ENCODE results near the gene VOPP1. TPM values are rescaled to one million over a fixed set of nuclear protein-coding genes. Genes with fewer than 3 reads are reported as not detected.

The VOPP1 gene
- total RNA-seq, 1 experiment from 2014 or later: 63.9 TPM

DNA sequence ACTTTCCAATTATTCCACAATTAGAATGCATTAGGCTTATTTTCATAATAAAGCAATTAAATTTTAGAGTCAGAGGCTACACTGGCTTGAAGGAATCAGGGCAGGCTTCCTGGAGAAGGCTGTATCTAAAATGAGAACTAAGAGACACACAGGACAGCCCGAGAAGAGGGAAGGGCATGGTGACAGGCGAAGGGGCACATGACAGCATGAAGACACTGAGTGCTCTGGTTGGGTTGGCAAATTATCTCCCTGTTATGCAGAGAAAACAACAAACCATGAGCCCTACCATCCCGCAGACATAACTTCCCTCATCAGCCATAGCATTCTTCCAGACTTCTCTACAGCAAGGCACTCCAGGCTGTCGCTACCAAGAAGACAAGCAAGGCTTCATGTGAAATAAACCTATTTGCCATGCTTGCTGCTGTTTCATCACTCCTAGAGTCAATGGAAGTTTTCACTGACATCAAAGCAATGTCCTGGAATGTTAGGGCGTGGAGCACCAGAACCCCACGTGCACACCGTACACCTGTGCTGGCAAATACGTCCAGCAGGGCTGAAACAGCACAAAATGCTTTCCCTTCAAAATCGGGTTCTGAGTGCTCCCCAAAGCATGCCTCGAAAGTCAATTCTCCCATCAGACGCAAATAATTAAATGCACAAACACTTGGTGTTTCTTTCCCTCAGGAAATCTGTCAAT lies 21.3 kb downstream of the VOPP1 start:
- Mint-ChIP-seq H3K4me1 (peaks cover 91% of the 10 kb centered on the region), H3K27ac (0 out of 2 replicates have a peak overlapping the region, but pooled peaks have one; percentile 40), H3K27me3 (ENCODE audit: low read depth) (no peaks in the 10 kb centered on the region), H3K4me3 (no peak overlapping the region), H3K36me3 (no peaks in the 10 kb centered on the region), H3K9me3 (no peaks in the 10 kb centered on the region)
- ATAC-seq (no peak), DNase-seq (ENCODE audit: low spot score) (no peak)
- TF ChIP-seq FOXK1 (CRISPR knock-in tag; IDR thresholded peaks at IDR 0.05): no peak
- no peak for TF ChIP-seq NFE2L1 (CRISPR knock-in tag; IDR thresholded peaks at IDR 0.05)
- no peak for TF ChIP-seq GABPB1 (CRISPR knock-in tag; IDR thresholded peaks at IDR 0.05)
- no peak for TF ChIP-seq FOXP1 (CRISPR knock-in tag; IDR thresholded peaks at IDR 0.05; ENCODE audit: borderline replicate concordance)
- TF ChIP-seq TCF7 (CRISPR knock-in tag; IDR thresholded peaks at IDR 0.05; ENCODE audit: low read depth): no peak
- TF ChIP-seq, protein P1, sequence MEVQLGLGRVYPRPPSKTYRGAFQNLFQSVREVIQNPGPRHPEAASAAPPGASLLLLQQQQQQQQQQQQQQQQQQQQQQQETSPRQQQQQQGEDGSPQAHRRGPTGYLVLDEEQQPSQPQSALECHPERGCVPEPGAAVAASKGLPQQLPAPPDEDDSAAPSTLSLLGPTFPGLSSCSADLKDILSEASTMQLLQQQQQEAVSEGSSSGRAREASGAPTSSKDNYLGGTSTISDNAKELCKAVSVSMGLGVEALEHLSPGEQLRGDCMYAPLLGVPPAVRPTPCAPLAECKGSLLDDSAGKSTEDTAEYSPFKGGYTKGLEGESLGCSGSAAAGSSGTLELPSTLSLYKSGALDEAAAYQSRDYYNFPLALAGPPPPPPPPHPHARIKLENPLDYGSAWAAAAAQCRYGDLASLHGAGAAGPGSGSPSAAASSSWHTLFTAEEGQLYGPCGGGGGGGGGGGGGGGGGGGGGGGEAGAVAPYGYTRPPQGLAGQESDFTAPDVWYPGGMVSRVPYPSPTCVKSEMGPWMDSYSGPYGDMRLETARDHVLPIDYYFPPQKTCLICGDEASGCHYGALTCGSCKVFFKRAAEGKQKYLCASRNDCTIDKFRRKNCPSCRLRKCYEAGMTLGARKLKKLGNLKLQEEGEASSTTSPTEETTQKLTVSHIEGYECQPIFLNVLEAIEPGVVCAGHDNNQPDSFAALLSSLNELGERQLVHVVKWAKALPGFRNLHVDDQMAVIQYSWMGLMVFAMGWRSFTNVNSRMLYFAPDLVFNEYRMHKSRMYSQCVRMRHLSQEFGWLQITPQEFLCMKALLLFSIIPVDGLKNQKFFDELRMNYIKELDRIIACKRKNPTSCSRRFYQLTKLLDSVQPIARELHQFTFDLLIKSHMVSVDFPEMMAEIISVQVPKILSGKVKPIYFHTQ (CRISPR knock-in tag; IDR thresholded peaks at IDR 0.05): no peak
- TF ChIP-seq ZNF232 (CRISPR knock-in tag; IDR thresholded peaks at IDR 0.05): no peak
- ChIA-PET POLR2A (no interaction called here), CTCF (no interaction called here)

DNA sequence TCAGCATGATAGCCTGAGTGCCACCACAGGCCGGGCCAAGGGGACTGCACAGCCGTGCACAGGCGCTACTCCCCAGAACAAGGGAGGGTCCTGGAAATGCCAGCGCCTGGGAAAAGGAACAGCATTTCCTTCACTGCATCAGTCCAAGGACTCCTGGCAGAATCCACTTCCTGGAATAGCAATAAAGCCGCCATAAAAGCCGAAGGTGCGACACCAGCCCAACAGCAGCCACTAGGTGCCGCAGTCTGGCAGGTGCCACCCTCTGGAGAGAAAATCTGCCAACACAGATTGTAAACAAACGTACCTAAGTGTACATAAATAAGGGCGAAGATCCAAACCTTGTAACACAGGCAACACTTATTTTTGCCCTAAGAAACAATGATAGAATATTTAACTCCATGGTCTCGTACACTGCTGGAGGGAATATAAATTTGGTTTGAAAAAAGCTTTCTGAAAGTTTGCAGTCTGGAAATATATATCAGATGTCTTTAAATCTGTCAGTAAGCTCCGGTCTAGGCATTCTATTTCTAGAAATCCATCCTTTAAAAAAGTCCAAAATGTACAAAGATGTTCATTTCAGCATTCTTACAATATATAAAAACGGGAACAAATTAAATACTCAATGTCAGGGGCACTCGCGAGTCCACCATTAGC lies 22.2 kb downstream of the VOPP1 start:
- CTCF ChIA-PET: no interaction called here
- no peak overlapping the region for H3K27ac Mint-ChIP-seq
- no peak for DNase-seq (ENCODE audit: low spot score)
- no peaks in the 10 kb centered on the region for H3K36me3 Mint-ChIP-seq
- POLR2A ChIA-PET: no interaction called here
- no peak overlapping the region for H3K4me3 Mint-ChIP-seq
- ATAC-seq: no peak
- no peaks in the 10 kb centered on the region for H3K27me3 Mint-ChIP-seq (ENCODE audit: low read depth)
- TF ChIP-seq MYBL2 (CRISPR knock-in tag; IDR thresholded peaks at IDR 0.05) (no peak), IRF2 (CRISPR knock-in tag; IDR thresholded peaks at IDR 0.05; ENCODE audit: borderline replicate concordance, low read depth) (no peak), ZNF671 (CRISPR knock-in tag; IDR thresholded peaks at IDR 0.05) (no peak), NFATC4 (CRISPR knock-in tag; IDR thresholded peaks at IDR 0.05) (no peak), TEAD4 (CRISPR knock-in tag; IDR thresholded peaks at IDR 0.05) (no peak), KAT7 (CRISPR knock-in tag; IDR thresholded peaks at IDR 0.05; ENCODE audit: borderline replicate concordance) (no peak), OVOL2 (CRISPR knock-in tag; IDR thresholded peaks at IDR 0.05; ENCODE audit: borderline replicate concordance) (no peak), NR2C2 (CRISPR knock-in tag; IDR thresholded peaks at IDR 0.05) (no peak), SMAD4 (CRISPR knock-in tag; IDR thresholded peaks at IDR 0.05) (no peak), TCF7 (CRISPR knock-in tag; IDR thresholded peaks at IDR 0.05; ENCODE audit: low read depth) (no peak), CREB1 (CRISPR knock-in tag; IDR thresholded peaks at IDR 0.05) (no peak)
- TF ChIP-seq, protein P2, sequence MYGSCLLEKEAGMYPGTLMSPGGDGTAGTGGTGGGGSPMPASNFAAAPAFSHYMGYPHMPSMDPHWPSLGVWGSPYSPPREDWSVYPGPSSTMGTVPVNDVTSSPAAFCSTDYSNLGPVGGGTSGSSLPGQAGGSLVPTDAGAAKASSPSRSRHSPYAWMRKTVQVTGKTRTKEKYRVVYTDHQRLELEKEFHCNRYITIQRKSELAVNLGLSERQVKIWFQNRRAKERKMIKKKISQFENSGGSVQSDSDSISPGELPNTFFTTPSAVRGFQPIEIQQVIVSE (CRISPR knock-in tag; IDR thresholded peaks at IDR 0.05; ENCODE audit: borderline replicate concordance): no peak
- TF ChIP-seq, protein P3, sequence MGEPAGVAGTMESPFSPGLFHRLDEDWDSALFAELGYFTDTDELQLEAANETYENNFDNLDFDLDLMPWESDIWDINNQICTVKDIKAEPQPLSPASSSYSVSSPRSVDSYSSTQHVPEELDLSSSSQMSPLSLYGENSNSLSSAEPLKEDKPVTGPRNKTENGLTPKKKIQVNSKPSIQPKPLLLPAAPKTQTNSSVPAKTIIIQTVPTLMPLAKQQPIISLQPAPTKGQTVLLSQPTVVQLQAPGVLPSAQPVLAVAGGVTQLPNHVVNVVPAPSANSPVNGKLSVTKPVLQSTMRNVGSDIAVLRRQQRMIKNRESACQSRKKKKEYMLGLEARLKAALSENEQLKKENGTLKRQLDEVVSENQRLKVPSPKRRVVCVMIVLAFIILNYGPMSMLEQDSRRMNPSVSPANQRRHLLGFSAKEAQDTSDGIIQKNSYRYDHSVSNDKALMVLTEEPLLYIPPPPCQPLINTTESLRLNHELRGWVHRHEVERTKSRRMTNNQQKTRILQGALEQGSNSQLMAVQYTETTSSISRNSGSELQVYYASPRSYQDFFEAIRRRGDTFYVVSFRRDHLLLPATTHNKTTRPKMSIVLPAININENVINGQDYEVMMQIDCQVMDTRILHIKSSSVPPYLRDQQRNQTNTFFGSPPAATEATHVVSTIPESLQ (CRISPR knock-in tag; IDR thresholded peaks at IDR 0.05): no peak
- TF ChIP-seq, protein P4, sequence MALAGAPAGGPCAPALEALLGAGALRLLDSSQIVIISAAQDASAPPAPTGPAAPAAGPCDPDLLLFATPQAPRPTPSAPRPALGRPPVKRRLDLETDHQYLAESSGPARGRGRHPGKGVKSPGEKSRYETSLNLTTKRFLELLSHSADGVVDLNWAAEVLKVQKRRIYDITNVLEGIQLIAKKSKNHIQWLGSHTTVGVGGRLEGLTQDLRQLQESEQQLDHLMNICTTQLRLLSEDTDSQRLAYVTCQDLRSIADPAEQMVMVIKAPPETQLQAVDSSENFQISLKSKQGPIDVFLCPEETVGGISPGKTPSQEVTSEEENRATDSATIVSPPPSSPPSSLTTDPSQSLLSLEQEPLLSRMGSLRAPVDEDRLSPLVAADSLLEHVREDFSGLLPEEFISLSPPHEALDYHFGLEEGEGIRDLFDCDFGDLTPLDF (CRISPR knock-in tag; IDR thresholded peaks at IDR 0.05): no peak
- TF ChIP-seq, protein P5, sequence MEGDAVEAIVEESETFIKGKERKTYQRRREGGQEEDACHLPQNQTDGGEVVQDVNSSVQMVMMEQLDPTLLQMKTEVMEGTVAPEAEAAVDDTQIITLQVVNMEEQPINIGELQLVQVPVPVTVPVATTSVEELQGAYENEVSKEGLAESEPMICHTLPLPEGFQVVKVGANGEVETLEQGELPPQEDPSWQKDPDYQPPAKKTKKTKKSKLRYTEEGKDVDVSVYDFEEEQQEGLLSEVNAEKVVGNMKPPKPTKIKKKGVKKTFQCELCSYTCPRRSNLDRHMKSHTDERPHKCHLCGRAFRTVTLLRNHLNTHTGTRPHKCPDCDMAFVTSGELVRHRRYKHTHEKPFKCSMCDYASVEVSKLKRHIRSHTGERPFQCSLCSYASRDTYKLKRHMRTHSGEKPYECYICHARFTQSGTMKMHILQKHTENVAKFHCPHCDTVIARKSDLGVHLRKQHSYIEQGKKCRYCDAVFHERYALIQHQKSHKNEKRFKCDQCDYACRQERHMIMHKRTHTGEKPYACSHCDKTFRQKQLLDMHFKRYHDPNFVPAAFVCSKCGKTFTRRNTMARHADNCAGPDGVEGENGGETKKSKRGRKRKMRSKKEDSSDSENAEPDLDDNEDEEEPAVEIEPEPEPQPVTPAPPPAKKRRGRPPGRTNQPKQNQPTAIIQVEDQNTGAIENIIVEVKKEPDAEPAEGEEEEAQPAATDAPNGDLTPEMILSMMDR (IDR thresholded peaks at IDR 0.05): no peak
- H3K4me1 Mint-ChIP-seq: peaks cover 88% of the 10 kb centered on the region
- H3K9me3 Mint-ChIP-seq: no peaks in the 10 kb centered on the region

All from WTC11 (cell line).